Measurements from ENCODE around the gene C1QTNF3.

DNA sequence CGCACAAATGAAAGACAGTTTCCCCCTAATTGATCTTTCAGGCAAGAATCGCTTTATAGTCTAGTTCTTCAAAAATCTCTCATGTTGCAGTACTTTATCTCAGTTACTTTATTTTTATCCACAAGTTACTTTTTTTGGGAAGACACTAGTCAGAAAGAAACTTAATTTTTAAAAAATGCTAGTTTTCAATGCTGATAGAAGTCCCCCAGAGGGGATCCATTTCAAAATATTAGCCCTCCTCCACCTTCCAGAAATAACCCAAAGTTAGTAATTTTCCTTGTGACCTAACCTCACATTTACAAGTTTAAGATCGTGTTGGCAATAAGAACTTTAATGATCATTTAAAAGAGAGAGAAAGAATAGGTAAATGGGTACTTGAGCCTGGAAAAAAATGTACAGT, 11.0 kb downstream of the C1QTNF3 start:
- TF ChIP-seq CTCF (IDR thresholded peaks at IDR 0.05; ENCODE audit: low read depth, low read length, poor library complexity, severe bottlenecking) (no peak), EZH2phosphoT487 (IDR thresholded peaks at IDR 0.05; ENCODE audit: borderline replicate concordance, low read length) (no peak)

Measured in DOHH2 (cell line).